GM21360 (cell line): ENCODE data around the gene ZNF467.

Experiments used
- ATAC-seq: cut with Tn5 transposase; IDR thresholded peaks from one replicate; pipeline ENCODE4 v1.9.1; 2021; ENCODE audit warnings: mild to moderate bottlenecking, moderate library complexity; ENCODE audit not compliant: unreplicated experiment

ZNF467 gene

GRCh38 chr7:149773446-149774236 is at the start of gene ZNF467:
Gene ZNF467, minus strand, starts transcription at chr7:149773588. Its CDS starts 2,556 bp downstream, at chr7:149771032.
- ATAC-seq: no peak

GRCh38 chr7:149822353-149822943 is 49.1 kb upstream of the ZNF467 start:
- no peak for ATAC-seq

- ATAC-seq: no peak
Observed at GRCh38 chr7:149821191-149822148, 48.1 kb upstream of the ZNF467 start.

GRCh38 chr7:149820622-149821190 is 47.3 kb upstream of the ZNF467 start:
- no peak for ATAC-seq

GRCh38 chr7:149819961-149820340 is 46.6 kb upstream of the ZNF467 start:
- ATAC-seq: no peak

GRCh38 chr7:149819141-149819960 is 46.0 kb upstream of the ZNF467 start:
- no peak for ATAC-seq

- ATAC-seq: no peak
Observed at GRCh38 chr7:149818536-149818840, 45.1 kb upstream of the ZNF467 start.

- ATAC-seq: no peak
Observed at GRCh38 chr7:149817836-149818535, 44.6 kb upstream of the ZNF467 start.

- no peak for ATAC-seq
Observed at GRCh38 chr7:149817301-149817771, 43.9 kb upstream of the ZNF467 start.

GRCh38 chr7:149816794-149817193 is 43.4 kb upstream of the ZNF467 start:
- no peak for ATAC-seq

- no peak for ATAC-seq
Observed at GRCh38 chr7:149816267-149816751, 42.9 kb upstream of the ZNF467 start.

GRCh38 chr7:149815661-149816266 is 42.4 kb upstream of the ZNF467 start:
- ATAC-seq: no peak

- no peak for ATAC-seq
Observed at GRCh38 chr7:149815121-149815520, 41.7 kb upstream of the ZNF467 start.

- no peak for ATAC-seq
Observed at GRCh38 chr7:149814494-149814893, 41.1 kb upstream of the ZNF467 start.

GRCh38 chr7:149813254-149814035 is 40.1 kb upstream of the ZNF467 start:
- ATAC-seq: no peak

GRCh38 chr7:149811831-149812490 is 38.6 kb upstream of the ZNF467 start:
- ATAC-seq: no peak

- ATAC-seq: no peak
Observed at GRCh38 chr7:149811221-149811620, 37.8 kb upstream of the ZNF467 start.

GRCh38 chr7:149809215-149809614 is 35.8 kb upstream of the ZNF467 start:
- no peak for ATAC-seq
